Astrocyte (in vitro differentiated cells and primary cell): ENCODE results near the gene RAD51B. TPM values are rescaled to one million over a fixed set of nuclear protein-coding genes. Genes with fewer than 3 reads are reported as not detected.
A peak's percentile ranks its signal among the peaks of the same experiment; 100 is the strongest.

Source experiments
- DNase-seq: peaks from one replicate; pipeline ENCODE4 v3.0.0-alpha.2; 2010; ENCODE audit warnings: low read depth
- FAIRE-seq: peaks from 2 replicates; lab custom pipeline; 2011; peaks lifted over from hg19 to GRCh38; lab: Jason Lieb, UNC
- H2AFZ ChIP-seq: 2 replicates; pipeline ENCODE4 v1.6.0; 2012; ENCODE audit warnings: low read depth, low read length, inconsistent platforms
- H3K27ac ChIP-seq: 2 replicates; pipeline ENCODE4 v1.5.1; 2011; ENCODE audit warnings: low read depth, low read length, inconsistent platforms
- H3K27me3 ChIP-seq: 2 replicates; pipeline ENCODE4 v1.6.0; 2011; ENCODE audit warnings: low read length, inconsistent platforms; ENCODE audit not compliant: insufficient read depth
- H3K36me3 ChIP-seq: 2 replicates; pipeline ENCODE4 v1.5.1; 2011; ENCODE audit warnings: low read length, inconsistent platforms; ENCODE audit not compliant: insufficient read depth
- H3K4me1 ChIP-seq: 2 replicates; pipeline ENCODE4 v1.5.1; 2011; ENCODE audit warnings: low read length, inconsistent platforms; ENCODE audit not compliant: insufficient read depth
- H3K4me2 ChIP-seq: 2 replicates; pipeline ENCODE4 v1.6.0; 2012; ENCODE audit warnings: low read length, inconsistent platforms
- H3K4me3 ChIP-seq: 2 replicates; pipeline ENCODE4 v1.5.1; 2011; ENCODE audit warnings: low read depth, mild to moderate bottlenecking, low read length, inconsistent platforms; ENCODE audit not compliant: insufficient read depth
- H3K79me2 ChIP-seq: 2 replicates; pipeline ENCODE4 v1.6.0; 2012; ENCODE audit warnings: mild to moderate bottlenecking, low read length, inconsistent platforms; ENCODE audit not compliant: insufficient read depth
- H3K9ac ChIP-seq: 2 replicates; pipeline ENCODE4 v1.6.0; 2012; ENCODE audit warnings: mild to moderate bottlenecking, low read length, inconsistent platforms
- H3K9me3 ChIP-seq: 2 replicates; pipeline ENCODE4 v1.5.1; 2012; ENCODE audit warnings: low read depth, mild to moderate bottlenecking, low read length, inconsistent platforms; ENCODE audit not compliant: insufficient read depth
- H4K20me1 ChIP-seq: 2 replicates; pipeline ENCODE4 v1.6.0; 2012; ENCODE audit warnings: low read length, inconsistent platforms; ENCODE audit not compliant: insufficient read depth
- H3K27ac Mint-ChIP-seq: one replicate; pipeline ENCODE4 v1.8.0; 2021; ENCODE audit warnings: mild to moderate bottlenecking, mixed read lengths; ENCODE audit not compliant: unreplicated experiment
- H3K27me3 Mint-ChIP-seq: one replicate; pipeline ENCODE4 v1.8.0; 2021; ENCODE audit warnings: low read depth, mixed read lengths; ENCODE audit not compliant: unreplicated experiment
- H3K36me3 Mint-ChIP-seq: one replicate; pipeline ENCODE4 v1.8.0; 2021; ENCODE audit warnings: low read depth, mixed read lengths; ENCODE audit not compliant: unreplicated experiment
- H3K4me1 Mint-ChIP-seq: one replicate; pipeline ENCODE4 v1.8.0; 2021; ENCODE audit warnings: low read depth, mixed read lengths; ENCODE audit not compliant: unreplicated experiment
- H3K4me3 Mint-ChIP-seq: one replicate; pipeline ENCODE4 v1.8.0; 2021; ENCODE audit warnings: mild to moderate bottlenecking, moderate library complexity, mixed read lengths; ENCODE audit not compliant: unreplicated experiment
- H3K9me3 Mint-ChIP-seq: one replicate; pipeline ENCODE4 v1.8.0; 2021; ENCODE audit warnings: mild to moderate bottlenecking, mixed read lengths; ENCODE audit not compliant: unreplicated experiment
- CTCF ChIP-seq: IDR thresholded peaks from 2 replicates; pipeline ENCODE4 v1.5.1; 2011; ENCODE audit warnings: low read depth, mild to moderate bottlenecking, inconsistent platforms, low read length, moderate library complexity; ENCODE audit not compliant: insufficient read depth
- EZH2 ChIP-seq: IDR thresholded peaks from 2 replicates; pipeline ENCODE4 v1.6.1; 2012; ENCODE audit warnings: mild to moderate bottlenecking, low read length, inconsistent platforms; ENCODE audit not compliant: insufficient read depth
- total RNA-seq: library from RNA; stranded (reverse); gene quantifications from 2 replicates; pipeline ENCODE4 v1.2.1, GENCODE V29; 2021

The RAD51B gene
- total RNA-seq, 1 donor from 2014 or later: 10.8 TPM

DNA sequence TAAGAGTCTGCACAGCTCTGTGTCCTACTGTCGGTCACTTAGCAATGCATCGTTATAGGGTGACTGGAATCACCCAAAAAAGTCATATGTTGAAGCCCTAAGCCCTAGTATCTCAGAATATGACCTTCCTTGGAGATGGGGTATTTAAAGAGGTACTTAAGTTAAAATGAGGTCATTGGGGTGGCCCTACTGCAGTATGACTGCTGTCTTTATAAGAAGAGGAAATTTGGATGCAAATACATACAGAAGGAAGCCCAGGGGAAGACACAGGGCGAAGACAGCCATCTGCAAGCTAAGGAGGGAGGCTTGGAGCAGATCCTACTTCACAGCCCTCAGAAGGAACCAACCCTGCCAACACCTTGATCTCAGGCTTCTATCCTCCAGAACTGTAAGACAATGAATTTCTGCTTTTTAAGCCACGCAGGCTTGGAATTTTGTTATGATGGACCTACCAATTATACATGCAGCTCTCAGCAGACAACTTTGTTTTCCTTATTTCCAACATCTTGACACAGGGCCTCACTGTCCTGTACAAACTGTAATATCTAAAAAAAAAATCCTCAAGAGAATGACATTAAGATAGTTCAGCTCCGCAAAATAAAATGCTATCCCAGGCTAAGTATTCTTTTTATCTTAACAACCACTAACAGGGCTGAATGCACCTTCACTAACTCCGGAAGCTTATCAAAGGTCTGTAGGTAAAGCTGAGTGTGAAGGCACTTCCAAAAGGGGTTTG lies 932.9 kb downstream of the RAD51B start:
- Histone ChIP-seq H4K20me1 (no peaks in the 10 kb centered on the region), H2AFZ (no peak overlapping the region), H3K9ac (no peak overlapping the region), H3K79me2 (no peaks in the 10 kb centered on the region), H3K4me3 (no peak overlapping the region), H3K27ac (no peak overlapping the region), H3K4me2 (no peak overlapping the region), H3K4me1 (no peaks in the 10 kb centered on the region), H3K27me3 (no peaks in the 10 kb centered on the region), H3K9me3 (no peaks in the 10 kb centered on the region), H3K36me3 (no peaks in the 10 kb centered on the region)
- FAIRE-seq (no peak), DNase-seq (no peak)
- Mint-ChIP-seq H3K27me3 (peaks cover 25% of the 10 kb centered on the region), H3K4me1 (peaks cover 5% of the 10 kb centered on the region), H3K9me3 (peaks cover 3% of the 10 kb centered on the region), H3K4me3 (no peak overlapping the region), H3K36me3 (no peaks in the 10 kb centered on the region), H3K27ac (no peak overlapping the region)
- TF ChIP-seq EZH2 (no peak), CTCF (no peak)

DNA sequence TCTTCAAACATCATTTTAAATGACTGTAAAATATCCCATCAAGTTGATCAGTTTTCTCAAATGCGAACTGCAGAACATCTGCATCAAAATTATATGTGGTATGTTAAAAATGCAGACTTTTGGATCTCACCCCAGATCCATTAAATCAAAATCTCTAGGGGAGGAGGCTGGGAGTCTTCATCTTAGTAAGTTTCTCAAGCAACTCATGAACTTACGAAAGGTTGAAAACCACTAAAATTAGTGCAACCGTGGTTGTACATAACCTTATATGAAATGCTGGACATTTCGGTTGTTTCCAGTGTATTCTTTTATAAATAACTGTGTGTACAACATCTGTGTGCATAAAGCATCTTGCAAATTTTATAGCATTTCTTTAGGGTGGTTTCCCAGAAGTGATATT lies 934.1 kb downstream of the RAD51B start:
- Histone ChIP-seq H3K4me1 (no peaks in the 10 kb centered on the region), H3K36me3 (no peaks in the 10 kb centered on the region), H3K9me3 (no peaks in the 10 kb centered on the region), H3K79me2 (no peaks in the 10 kb centered on the region), H3K4me2 (no peak overlapping the region), H2AFZ (no peak overlapping the region), H3K27me3 (no peaks in the 10 kb centered on the region), H3K4me3 (no peak overlapping the region), H4K20me1 (no peaks in the 10 kb centered on the region), H3K9ac (no peak overlapping the region), H3K27ac (no peak overlapping the region)
- Mint-ChIP-seq H3K4me3 (no peak overlapping the region), H3K9me3 (no peaks in the 10 kb centered on the region), H3K27ac (no peak overlapping the region), H3K4me1 (peaks cover 7% of the 10 kb centered on the region), H3K36me3 (no peaks in the 10 kb centered on the region), H3K27me3 (peaks cover 18% of the 10 kb centered on the region)
- TF ChIP-seq CTCF (no peak), EZH2 (no peak)
- DNase-seq (peak; percentile 12), FAIRE-seq (no peak)

GRCh38 chr14:68755016-68755353 lies 935.4 kb downstream of the RAD51B start:
- no peak overlapping the region for H3K4me3 ChIP-seq
- no peak overlapping the region for H2AFZ ChIP-seq
- Mint-ChIP-seq H3K36me3 (no peaks in the 10 kb centered on the region), H3K27me3 (peaks cover 19% of the 10 kb centered on the region), H3K4me3 (no peak overlapping the region), H3K4me1 (peaks cover 4% of the 10 kb centered on the region), H3K9me3 (no peaks in the 10 kb centered on the region), H3K27ac (no peak overlapping the region)
- TF ChIP-seq CTCF (no peak), EZH2 (no peak)
- no peaks in the 10 kb centered on the region for H3K27me3 ChIP-seq
- no peak overlapping the region for H3K27ac ChIP-seq
- H4K20me1 ChIP-seq: no peaks in the 10 kb centered on the region
- no peak overlapping the region for H3K4me2 ChIP-seq
- no peak for DNase-seq
- H3K79me2 ChIP-seq: no peaks in the 10 kb centered on the region
- H3K36me3 ChIP-seq: no peaks in the 10 kb centered on the region
- no peaks in the 10 kb centered on the region for H3K9me3 ChIP-seq
- no peak for FAIRE-seq
- no peak overlapping the region for H3K9ac ChIP-seq
- H3K4me1 ChIP-seq: no peaks in the 10 kb centered on the region
